HG03520 (cell line): ENCODE data around the gene PROCA1.
"Not testable (repeated sequence)": the region's sequence is repeated elsewhere in the genome, so short reads cannot be mapped to it uniquely, and the experiment has no call there.

Experiments
- ATAC-seq: cut with Tn5 transposase; IDR thresholded peaks from one replicate; pipeline ENCODE4 v1.9.1; 2021; ENCODE audit warnings: mild to moderate bottlenecking, moderate library complexity; ENCODE audit not compliant: unreplicated experiment

PROCA1 gene

GRCh38 chr17:28725660-28726225, 14.1 kb upstream of the PROCA1 start:
- no peak for ATAC-seq

GRCh38 chr17:28725166-28725659, 13.5 kb upstream of the PROCA1 start:
- no peak for ATAC-seq

GRCh38 chr17:28724500-28725165, 12.9 kb upstream of the PROCA1 start:
- ATAC-seq = no peak

GRCh38 chr17:28723836-28724499, 12.3 kb upstream of the PROCA1 start:
- not testable (repeated sequence) for ATAC-seq

- ATAC-seq = no peak
Measured at GRCh38 chr17:28723159-28723835, 11.6 kb upstream of the PROCA1 start.

- ATAC-seq = no peak
Measured at GRCh38 chr17:28722417-28723158, 10.9 kb upstream of the PROCA1 start.

GRCh38 chr17:28720997-28721329, 9.3 kb upstream of the PROCA1 start:
- ATAC-seq = not testable (repeated sequence)

- ATAC-seq = no peak
Measured at GRCh38 chr17:28720247-28720996, 8.7 kb upstream of the PROCA1 start.

GRCh38 chr17:28719021-28719433, 7.3 kb upstream of the PROCA1 start:
- no peak for ATAC-seq

GRCh38 chr17:28718333-28719020, 6.8 kb upstream of the PROCA1 start:
- ATAC-seq = no peak

GRCh38 chr17:28717578-28718332, 6.1 kb upstream of the PROCA1 start, which contains the start of gene RAB34:
TSS of gene RAB34 (minus strand) at chr17:28717868. CDS start at chr17:28717266, 602 bp downstream.
- ATAC-seq = no peak

GRCh38 chr17:28716740-28717577, 5.3 kb upstream of the PROCA1 start:
- ATAC-seq = no peak

GRCh38 chr17:28715217-28715616, 3.5 kb upstream of the PROCA1 start:
- ATAC-seq = no peak

GRCh38 chr17:28714281-28714680, 2.6 kb upstream of the PROCA1 start:
- no peak for ATAC-seq

GRCh38 chr17:28712705-28713415, 1.2 kb upstream of the PROCA1 start:
- ATAC-seq = no peak

- ATAC-seq = no peak
Measured at GRCh38 chr17:28712032-28712704, 480 bp upstream of the PROCA1 start.
